Skin epidermis (tissue), 12 donors: ENCODE measurements around the gene SCNN1A.
A peak's percentile ranks its signal among the peaks of the same experiment; 100 is the strongest.

Experiments
- H3K27ac ChIP-seq, 21 experiments: fragments of 200-600 bp; sonication (generic) in 11 of 21; one replicate each; pipeline ENCODE4 v1.5.0; 2020; ENCODE audit warnings: mild to moderate bottlenecking in 3 of 21, inconsistent platforms in 2 of 21, moderate library complexity in 2 of 21
- H3K4me3 ChIP-seq, 7 experiments: fragments of 200-600 bp; sonication (generic) in 2 of 7; one replicate each; pipeline ENCODE4 v1.5.0; 2020; ENCODE audit warnings: inconsistent platforms in 2 of 7, mild to moderate bottlenecking in 2 of 7, moderate library complexity in 1 of 7

SCNN1A gene

GRCh38 chr12:6326316-6327228 lies 48.8 kb downstream of the SCNN1A start:
- peak overlapping the region in 14 of 21 experiments; percentile 3 to 78 (median 50) for H3K27ac ChIP-seq
- H3K4me3 ChIP-seq: no peak overlapping the region

DNA sequence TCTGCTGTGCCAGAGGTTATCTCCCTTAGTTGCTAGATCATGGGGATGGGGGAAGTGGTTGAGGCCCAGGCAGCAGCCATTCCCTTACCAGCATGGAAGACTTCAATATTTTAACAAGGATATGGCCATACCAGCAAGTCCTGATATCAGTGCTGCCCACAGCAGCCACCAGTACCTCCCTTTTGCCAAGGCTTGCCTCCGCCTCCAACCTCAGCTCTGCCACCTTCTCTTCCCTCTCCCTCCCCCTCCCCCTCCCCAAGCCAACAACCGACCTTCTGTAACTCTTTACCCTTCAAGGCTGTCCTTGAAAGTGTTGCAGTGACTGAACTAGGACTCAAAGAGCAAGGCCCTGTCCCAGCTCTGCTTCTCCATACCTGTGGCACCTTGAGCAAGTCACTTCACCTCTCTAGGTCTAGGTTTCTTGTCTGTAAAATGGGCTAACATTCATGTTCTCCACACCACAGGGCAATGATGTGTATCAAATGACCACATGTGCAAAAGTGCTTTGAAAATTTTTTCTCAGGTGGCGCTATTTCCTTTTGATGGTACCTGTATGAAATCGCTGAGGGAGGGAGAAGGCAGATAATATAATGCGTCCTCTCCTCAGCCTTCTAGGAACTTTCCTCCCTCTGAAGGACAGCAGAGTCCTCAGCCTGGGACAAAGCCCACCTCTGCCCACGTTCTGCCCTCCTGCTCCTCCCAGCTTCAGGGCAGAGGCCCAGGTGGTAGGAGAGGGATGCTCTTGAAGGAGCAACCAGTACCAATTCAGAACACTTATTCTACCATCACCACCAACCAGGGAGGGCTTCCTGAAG lies 50.2 kb downstream of the SCNN1A start:
- H3K4me3 ChIP-seq: no peak overlapping the region
- peak overlapping the region in 13 of 21 experiments; percentile 3 to 90 (median 71) for H3K27ac ChIP-seq

- Histone ChIP-seq H3K27ac (peak overlapping the region in 19 of 21 experiments; percentile 58 to 90 (median 76)), H3K4me3 (peak overlapping the region in 1 of 7 experiments; percentile 0)
These were observed 51.2 kb downstream of the SCNN1A start for GRCh38 chr12:6323995-6324711.

GRCh38 chr12:6323340-6323994 lies 51.9 kb downstream of the SCNN1A start:
- H3K4me3 ChIP-seq: peak overlapping the region in 1 of 7 experiments; percentile 0
- H3K27ac ChIP-seq: peak overlapping the region in 20 of 21 experiments; percentile 31 to 90 (median 76)

- Histone ChIP-seq H3K27ac (peak overlapping the region in 18 of 21 experiments; percentile 23 to 90 (median 74)), H3K4me3 (peak overlapping the region in 1 of 7 experiments; percentile 0)
These were observed 52.4 kb downstream of the SCNN1A start for GRCh38 chr12:6322969-6323339.

GRCh38 chr12:6322352-6322751 lies 53.0 kb downstream of the SCNN1A start:
- Histone ChIP-seq H3K4me3 (no peak overlapping the region), H3K27ac (peak overlapping the region in 15 of 21 experiments; percentile 17 to 90 (median 74))

DNA sequence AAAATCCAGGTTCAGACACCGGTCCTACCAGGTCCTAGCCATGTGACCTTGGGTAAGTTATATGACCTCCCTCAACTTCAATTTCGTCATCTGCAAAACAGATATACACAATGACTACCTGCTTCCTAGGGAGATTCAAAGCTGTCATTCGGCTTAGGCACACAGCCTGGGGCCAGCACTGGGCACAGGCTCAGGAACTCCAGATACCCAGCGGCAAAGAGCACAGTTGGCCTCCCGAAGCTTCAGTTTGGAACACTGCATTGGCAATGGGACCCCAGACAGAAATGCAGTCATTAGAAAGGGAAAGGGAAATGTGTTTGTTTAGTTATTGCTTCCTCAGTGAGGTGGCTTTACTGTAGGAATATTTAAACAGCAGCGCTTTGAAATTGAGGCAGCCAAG lies 53.5 kb downstream of the SCNN1A start:
- H3K27ac ChIP-seq: peak overlapping the region in 13 of 21 experiments; percentile 13 to 90 (median 67)
- H3K4me3 ChIP-seq: no peak overlapping the region

- no peak overlapping the region for H3K27ac ChIP-seq
- H3K4me3 ChIP-seq: no peak overlapping the region
These were observed 55.9 kb downstream of the SCNN1A start for GRCh38 chr12:6319446-6319845.

- no peak overlapping the region for H3K27ac ChIP-seq
- no peak overlapping the region for H3K4me3 ChIP-seq
These were observed 56.9 kb downstream of the SCNN1A start for GRCh38 chr12:6318440-6318879.

GRCh38 chr12:6317693-6318439 lies 57.5 kb downstream of the SCNN1A start:
- Histone ChIP-seq H3K4me3 (no peak overlapping the region), H3K27ac (no peak overlapping the region)

DNA sequence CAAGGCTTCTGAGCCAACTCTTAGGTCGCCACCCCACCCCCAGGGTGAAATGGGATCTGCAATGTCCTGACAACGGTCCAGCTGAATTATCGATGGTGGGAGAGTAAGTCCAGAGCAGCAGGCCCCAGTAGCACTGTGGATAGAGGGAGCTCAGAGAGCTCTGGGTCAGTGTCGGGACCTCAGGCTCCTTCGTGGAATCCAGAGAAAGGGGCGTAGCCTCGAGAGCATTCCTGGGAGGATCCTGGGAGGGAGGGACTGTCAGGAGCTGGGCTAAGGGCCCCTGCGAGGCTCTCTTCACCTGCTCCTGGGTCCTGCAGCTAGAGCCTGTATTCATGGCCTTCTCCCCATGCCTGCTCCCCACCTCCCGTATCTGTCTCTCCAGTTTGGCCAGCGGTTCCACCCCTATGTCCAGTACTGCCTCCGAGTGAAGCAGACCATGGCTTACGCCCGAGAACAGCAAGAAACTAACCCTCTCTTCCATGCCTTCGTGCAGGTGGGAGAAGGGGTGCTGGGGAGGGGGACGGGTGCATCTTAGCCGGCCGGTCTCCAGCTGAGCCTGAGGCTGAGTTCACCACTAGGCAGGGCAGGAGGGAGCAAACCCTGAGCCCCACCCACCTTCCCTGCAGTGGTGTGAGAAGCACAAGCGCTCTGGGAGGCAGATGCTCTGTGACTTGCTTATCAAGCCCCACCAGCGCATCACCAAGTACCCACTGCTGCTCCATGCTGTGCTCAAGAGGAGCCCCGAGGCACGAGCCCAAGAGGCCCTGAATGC lies 58.3 kb downstream of the SCNN1A start:
- H3K4me3 ChIP-seq: no peak overlapping the region
- no peak overlapping the region for H3K27ac ChIP-seq

DNA sequence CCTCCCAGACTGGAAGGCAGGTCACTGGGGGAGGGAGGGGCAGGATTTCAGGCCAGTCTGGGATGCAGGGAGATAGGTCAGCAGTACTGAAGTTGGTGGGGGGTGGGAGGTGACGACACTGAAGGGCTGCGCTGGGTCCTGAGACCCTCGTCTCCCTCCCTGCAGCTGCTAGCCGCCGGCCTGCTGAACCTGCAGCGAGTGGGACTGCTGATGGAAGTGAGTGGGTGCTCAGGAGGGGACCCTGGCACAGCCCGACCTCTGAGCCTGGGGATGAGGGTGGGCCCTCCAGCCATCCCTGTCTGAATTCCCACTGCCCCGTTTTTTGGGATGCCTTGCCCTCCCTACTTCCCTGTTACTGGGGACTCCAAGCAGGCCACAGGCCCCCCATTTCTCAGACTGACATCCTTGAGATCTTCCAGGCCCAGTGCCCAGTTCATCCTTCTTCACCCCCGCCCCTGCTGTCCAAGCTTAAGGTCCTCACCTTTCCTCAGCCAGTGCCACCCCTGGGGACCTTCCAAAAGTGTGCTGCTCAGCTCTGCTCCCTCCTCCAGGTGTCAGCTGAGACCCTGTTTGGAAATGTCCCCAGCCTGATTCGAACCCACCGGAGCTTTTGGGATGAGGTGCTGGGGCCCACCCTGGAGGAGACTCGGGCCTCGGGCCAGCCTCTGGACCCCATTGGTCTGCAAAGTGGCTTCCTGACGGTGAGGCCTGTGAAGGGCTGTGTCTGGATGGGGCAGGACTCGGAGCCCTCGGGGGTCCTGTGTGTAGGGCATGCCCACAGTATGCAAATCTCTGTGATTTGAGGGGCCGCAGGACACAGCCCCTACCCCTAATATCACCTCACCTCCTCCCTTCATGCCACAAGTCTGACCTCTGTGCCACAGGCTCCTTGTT lies 59.4 kb downstream of the SCNN1A start:
- Histone ChIP-seq H3K27ac (no peak overlapping the region), H3K4me3 (no peak overlapping the region)

GRCh38 chr12:6315184-6315583 lies 60.2 kb downstream of the SCNN1A start:
- Histone ChIP-seq H3K27ac (no peak overlapping the region), H3K4me3 (no peak overlapping the region)

- H3K4me3 ChIP-seq: no peak overlapping the region
- H3K27ac ChIP-seq: no peak overlapping the region
These were observed 60.6 kb downstream of the SCNN1A start for GRCh38 chr12:6314776-6315175.

DNA sequence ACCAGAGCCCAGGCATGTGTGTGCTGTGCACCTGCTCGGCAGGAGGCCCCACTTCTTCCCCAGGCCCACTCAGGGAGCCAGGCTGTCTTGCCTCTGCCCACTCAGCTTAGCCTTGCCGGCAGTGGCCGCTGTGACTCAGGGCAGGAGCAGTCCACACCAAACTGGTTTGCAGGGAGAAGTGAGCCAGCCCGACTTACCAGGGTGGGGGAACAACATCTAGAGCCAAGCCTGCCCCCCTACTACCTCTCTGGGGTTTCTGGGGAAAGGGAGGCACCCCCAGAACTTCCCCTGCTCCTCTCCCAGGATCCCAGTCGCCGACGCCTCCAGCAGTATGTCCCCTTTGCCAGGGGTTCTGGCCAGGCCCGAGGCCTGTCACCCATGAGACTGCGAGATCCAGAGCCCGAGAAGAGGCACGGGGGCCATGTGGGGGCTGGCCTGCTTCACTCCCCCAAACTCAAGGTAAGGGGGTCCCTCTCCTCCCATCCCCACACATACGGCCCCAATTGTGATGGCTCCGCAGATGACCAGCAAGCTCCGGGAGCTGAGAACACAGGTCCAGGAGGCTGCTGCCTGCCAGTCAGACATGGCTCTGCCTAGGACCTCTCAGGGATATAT lies 61.9 kb downstream of the SCNN1A start:
- no peak overlapping the region for H3K4me3 ChIP-seq
- H3K27ac ChIP-seq: peak overlapping the region in 17 of 21 experiments; percentile 14 to 90 (median 76)

- Histone ChIP-seq H3K4me3 (no peak overlapping the region), H3K27ac (peak overlapping the region in 18 of 21 experiments; percentile 49 to 90 (median 76))
These were observed 62.6 kb downstream of the SCNN1A start for GRCh38 chr12:6312529-6313325.
